Measurements from ENCODE around the gene SUDS3. TPM values are rescaled to one million over a fixed set of nuclear protein-coding genes. Genes with fewer than 3 reads are reported as not detected.
A peak's percentile ranks its signal among the peaks of the same experiment; 100 is the strongest.

The SUDS3 gene
- total and polyA plus RNA-seq, 4 experiments from 2014 or later = 14.4 to 35.0 (median 28.7) TPM

GRCh38 chr12:118409834-118410233 lies 33.5 kb downstream of the SUDS3 start:
- Histone ChIP-seq H3K4me3 (ENCODE audit: low read length in 2 of 2) (no peak overlapping the region), H3K27me3 (ENCODE audit: insufficient read depth, low read length) (no peaks in the 10 kb centered on the region), H3K4me1 (ENCODE audit: insufficient read depth, low read length) (no peaks in the 10 kb centered on the region), H3K27ac (ENCODE audit: low read depth, low read length) (no peak overlapping the region), H3K9me3 (ENCODE audit: control insufficient read depth in 1 of 2, low read length in 2 of 2) (peaks cover 0 to 7% of the 10 kb centered on the region in 2 donors), H3K36me3 (ENCODE audit: insufficient read depth, low read length) (peaks cover 49% of the 10 kb centered on the region)
- Mint-ChIP-seq H3K36me3 (peaks cover 66 to 73% of the 10 kb centered on the region in 2 donors), H3K4me3 (no peak overlapping the region), H3K27me3 (no peaks in the 10 kb centered on the region), H3K9me3 (peaks cover 0 to 16% (median 5%) of the 10 kb centered on the region in 8 donors), H3K27ac (no peak overlapping the region), H3K4me1 (peaks cover 0 to 3% (median 2%) of the 10 kb centered on the region in 4 donors)
- ChIA-PET POLR2A (ENCODE audit: partially characterized antibody) (no interaction called here), CTCF (ENCODE audit: partially characterized antibody) (no interaction called here)
- intact Hi-C loops (cut with micrococcal nuclease) = loop anchor here (5.0 to 10.0 kb wide), 2 partner anchors 1255 to 1527 kb away; partner anchors contain the start of gene PRKAB1
- no peak for DNase-seq

GRCh38 chr12:118417942-118418341 lies 41.6 kb downstream of the SUDS3 start:
- CTCF ChIA-PET (ENCODE audit: partially characterized antibody) = no interaction called here
- peaks cover 0 to 5% (median 0%) of the 10 kb centered on the region in 8 donors for H3K9me3 Mint-ChIP-seq
- H3K27ac ChIP-seq (ENCODE audit: low read depth, low read length) = no peak overlapping the region

GRCh38 chr12:118418385-118419057 lies 42.2 kb downstream of the SUDS3 start:
- no peak for DNase-seq
- H3K9me3 Mint-ChIP-seq = peaks cover 0 to 2% (median 0%) of the 10 kb centered on the region in 8 donors
- peaks cover 47 to 49% of the 10 kb centered on the region in 2 donors for H3K36me3 Mint-ChIP-seq
- H3K27me3 Mint-ChIP-seq = no peaks in the 10 kb centered on the region
- no peak overlapping the region for H3K27ac ChIP-seq (ENCODE audit: low read depth, low read length)
- no peaks in the 10 kb centered on the region for H3K27me3 ChIP-seq (ENCODE audit: insufficient read depth, low read length)
- H3K4me3 Mint-ChIP-seq = no peak overlapping the region
- no peaks in the 10 kb centered on the region for H3K4me1 ChIP-seq (ENCODE audit: insufficient read depth, low read length)
- H3K36me3 ChIP-seq (ENCODE audit: insufficient read depth, low read length) = peaks cover 28% of the 10 kb centered on the region
- H3K27ac Mint-ChIP-seq = no peak overlapping the region
- ChIA-PET POLR2A (ENCODE audit: partially characterized antibody) (no interaction called here), CTCF (ENCODE audit: partially characterized antibody) (no interaction called here)
- H3K4me3 ChIP-seq (ENCODE audit: low read length in 2 of 2) = no peak overlapping the region
- intact Hi-C loops (cut with micrococcal nuclease) = no loop called here
- no peaks in the 10 kb centered on the region for H3K4me1 Mint-ChIP-seq
- H3K9me3 ChIP-seq (ENCODE audit: control insufficient read depth in 1 of 2, low read length in 2 of 2) = no peaks in the 10 kb centered on the region

More at GRCh38 chr12:118417942-118418341, 41.6 kb downstream of the SUDS3 start:
- Mint-ChIP-seq H3K36me3 (peaks cover 52 to 55% of the 10 kb centered on the region in 2 donors), H3K27ac (no peak overlapping the region), H3K4me3 (no peak overlapping the region), H3K27me3 (no peaks in the 10 kb centered on the region), H3K4me1 (no peaks in the 10 kb centered on the region)
- POLR2A ChIA-PET (ENCODE audit: partially characterized antibody) = no interaction called here
- H3K9me3 ChIP-seq (ENCODE audit: control insufficient read depth in 1 of 2, low read length in 2 of 2) = peaks cover 0 to under 1% of the 10 kb centered on the region in 2 donors
- H3K4me3 ChIP-seq (ENCODE audit: low read length in 2 of 2) = no peak overlapping the region
- H3K36me3 ChIP-seq (ENCODE audit: insufficient read depth, low read length) = peaks cover 33% of the 10 kb centered on the region
- intact Hi-C loops (cut with micrococcal nuclease) = no loop called here
- H3K4me1 ChIP-seq (ENCODE audit: insufficient read depth, low read length) = no peaks in the 10 kb centered on the region
- no peaks in the 10 kb centered on the region for H3K27me3 ChIP-seq (ENCODE audit: insufficient read depth, low read length)
- no peak for DNase-seq

- Mint-ChIP-seq H3K4me3 (no peak overlapping the region), H3K27me3 (no peaks in the 10 kb centered on the region), H3K36me3 (peaks cover 25 to 37% of the 10 kb centered on the region in 2 donors), H3K9me3 (peaks cover 0 to 2% (median 0%) of the 10 kb centered on the region in 8 donors), H3K27ac (no peak overlapping the region), H3K4me1 (peaks cover 0 to 9% (median 3%) of the 10 kb centered on the region in 4 donors)
- Histone ChIP-seq H3K4me1 (ENCODE audit: insufficient read depth, low read length) (no peaks in the 10 kb centered on the region), H3K27ac (ENCODE audit: low read depth, low read length) (no peak overlapping the region), H3K36me3 (ENCODE audit: insufficient read depth, low read length) (peaks cover 7% of the 10 kb centered on the region), H3K4me3 (ENCODE audit: low read length in 2 of 2) (no peak overlapping the region), H3K27me3 (ENCODE audit: insufficient read depth, low read length) (no peaks in the 10 kb centered on the region), H3K9me3 (ENCODE audit: control insufficient read depth in 1 of 2, low read length in 2 of 2) (no peaks in the 10 kb centered on the region)
- ChIA-PET POLR2A (ENCODE audit: partially characterized antibody) (no interaction called here), CTCF (ENCODE audit: partially characterized antibody) (no interaction called here)
- DNase-seq = no peak
- intact Hi-C loops (cut with micrococcal nuclease) = no loop called here
Observed at GRCh38 chr12:118420673-118421072, 44.3 kb downstream of the SUDS3 start.

GRCh38 chr12:118424884-118425283 lies 48.5 kb downstream of the SUDS3 start:
- no peaks in the 10 kb centered on the region for H3K4me1 ChIP-seq (ENCODE audit: insufficient read depth, low read length)
- POLR2A ChIA-PET (ENCODE audit: partially characterized antibody) = no interaction called here
- peaks cover 0 to 25% of the 10 kb centered on the region in 2 donors for H3K36me3 Mint-ChIP-seq
- peaks cover 0 to 9% (median 3%) of the 10 kb centered on the region in 4 donors for H3K4me1 Mint-ChIP-seq
- DNase-seq = no peak
- intact Hi-C loops (cut with micrococcal nuclease) = no loop called here
- H3K27ac ChIP-seq (ENCODE audit: low read depth, low read length) = no peak overlapping the region
- peaks cover 0 to 2% (median 0%) of the 10 kb centered on the region in 8 donors for H3K9me3 Mint-ChIP-seq
- no peak overlapping the region for H3K4me3 ChIP-seq (ENCODE audit: low read length in 2 of 2)
- no peaks in the 10 kb centered on the region for H3K36me3 ChIP-seq (ENCODE audit: insufficient read depth, low read length)
- no peaks in the 10 kb centered on the region for H3K27me3 Mint-ChIP-seq
- H3K4me3 Mint-ChIP-seq = no peak overlapping the region
- no peaks in the 10 kb centered on the region for H3K27me3 ChIP-seq (ENCODE audit: insufficient read depth, low read length)
- H3K27ac Mint-ChIP-seq = no peak overlapping the region
- CTCF ChIA-PET (ENCODE audit: partially characterized antibody) = no interaction called here
- H3K9me3 ChIP-seq (ENCODE audit: control insufficient read depth in 1 of 2, low read length in 2 of 2) = no peaks in the 10 kb centered on the region

GRCh38 chr12:118425364-118425763 lies 49.0 kb downstream of the SUDS3 start:
- Histone ChIP-seq H3K27ac (ENCODE audit: low read depth, low read length) (no peak overlapping the region), H3K36me3 (ENCODE audit: insufficient read depth, low read length) (no peaks in the 10 kb centered on the region), H3K4me1 (ENCODE audit: insufficient read depth, low read length) (no peaks in the 10 kb centered on the region), H3K4me3 (ENCODE audit: low read length in 2 of 2) (no peak overlapping the region), H3K9me3 (ENCODE audit: control insufficient read depth in 1 of 2, low read length in 2 of 2) (no peaks in the 10 kb centered on the region), H3K27me3 (ENCODE audit: insufficient read depth, low read length) (no peaks in the 10 kb centered on the region)
- no peak for DNase-seq
- H3K27ac Mint-ChIP-seq = peak overlapping the region in 2 of 7 donors; percentile 9 to 68
- H3K9me3 Mint-ChIP-seq = peaks cover 0 to 2% (median 0%) of the 10 kb centered on the region in 8 donors
- no peaks in the 10 kb centered on the region for H3K27me3 Mint-ChIP-seq
- ChIA-PET POLR2A (ENCODE audit: partially characterized antibody) (no interaction called here), CTCF (ENCODE audit: partially characterized antibody) (no interaction called here)
- peaks cover 0 to 25% of the 10 kb centered on the region in 2 donors for H3K36me3 Mint-ChIP-seq
- intact Hi-C loops (cut with micrococcal nuclease) = no loop called here
- H3K4me3 Mint-ChIP-seq = no peak overlapping the region
- H3K4me1 Mint-ChIP-seq = peaks cover 0 to 9% (median 3%) of the 10 kb centered on the region in 4 donors

GRCh38 chr12:118427819-118428218 lies 51.5 kb downstream of the SUDS3 start:
- H3K9me3 Mint-ChIP-seq = peaks cover 0 to 2% (median 0%) of the 10 kb centered on the region in 8 donors
- no peaks in the 10 kb centered on the region for H3K27me3 Mint-ChIP-seq
- no peaks in the 10 kb centered on the region for H3K36me3 ChIP-seq (ENCODE audit: insufficient read depth, low read length)
- ChIA-PET POLR2A (ENCODE audit: partially characterized antibody) (no interaction called here), CTCF (ENCODE audit: partially characterized antibody) (no interaction called here)
- H3K4me3 Mint-ChIP-seq = no peak overlapping the region
- no peaks in the 10 kb centered on the region for H3K27me3 ChIP-seq (ENCODE audit: insufficient read depth, low read length)
- H3K4me1 Mint-ChIP-seq = peaks cover 0 to 9% (median 3%) of the 10 kb centered on the region in 4 donors
- no peak overlapping the region for H3K27ac Mint-ChIP-seq
- H3K27ac ChIP-seq (ENCODE audit: low read depth, low read length) = no peak overlapping the region
- no peaks in the 10 kb centered on the region for H3K4me1 ChIP-seq (ENCODE audit: insufficient read depth, low read length)
- intact Hi-C loops (cut with micrococcal nuclease) = no loop called here
- no peak for DNase-seq
- peaks cover 0 to 30% of the 10 kb centered on the region in 2 donors for H3K36me3 Mint-ChIP-seq
- H3K9me3 ChIP-seq (ENCODE audit: control insufficient read depth in 1 of 2, low read length in 2 of 2) = no peaks in the 10 kb centered on the region
- H3K4me3 ChIP-seq (ENCODE audit: low read length in 2 of 2) = no peak overlapping the region

Data from CD4-positive, alpha-beta memory T cell (primary cell).